Kasumi-1 (cell line): ENCODE data around the gene TPP2.

Source experiments
- DNase-seq, 2 experiments: peaks; one replicate each; lab custom pipeline; 2025; lab: John Stamatoyannopoulos, UW

Gene TPP2

DNA sequence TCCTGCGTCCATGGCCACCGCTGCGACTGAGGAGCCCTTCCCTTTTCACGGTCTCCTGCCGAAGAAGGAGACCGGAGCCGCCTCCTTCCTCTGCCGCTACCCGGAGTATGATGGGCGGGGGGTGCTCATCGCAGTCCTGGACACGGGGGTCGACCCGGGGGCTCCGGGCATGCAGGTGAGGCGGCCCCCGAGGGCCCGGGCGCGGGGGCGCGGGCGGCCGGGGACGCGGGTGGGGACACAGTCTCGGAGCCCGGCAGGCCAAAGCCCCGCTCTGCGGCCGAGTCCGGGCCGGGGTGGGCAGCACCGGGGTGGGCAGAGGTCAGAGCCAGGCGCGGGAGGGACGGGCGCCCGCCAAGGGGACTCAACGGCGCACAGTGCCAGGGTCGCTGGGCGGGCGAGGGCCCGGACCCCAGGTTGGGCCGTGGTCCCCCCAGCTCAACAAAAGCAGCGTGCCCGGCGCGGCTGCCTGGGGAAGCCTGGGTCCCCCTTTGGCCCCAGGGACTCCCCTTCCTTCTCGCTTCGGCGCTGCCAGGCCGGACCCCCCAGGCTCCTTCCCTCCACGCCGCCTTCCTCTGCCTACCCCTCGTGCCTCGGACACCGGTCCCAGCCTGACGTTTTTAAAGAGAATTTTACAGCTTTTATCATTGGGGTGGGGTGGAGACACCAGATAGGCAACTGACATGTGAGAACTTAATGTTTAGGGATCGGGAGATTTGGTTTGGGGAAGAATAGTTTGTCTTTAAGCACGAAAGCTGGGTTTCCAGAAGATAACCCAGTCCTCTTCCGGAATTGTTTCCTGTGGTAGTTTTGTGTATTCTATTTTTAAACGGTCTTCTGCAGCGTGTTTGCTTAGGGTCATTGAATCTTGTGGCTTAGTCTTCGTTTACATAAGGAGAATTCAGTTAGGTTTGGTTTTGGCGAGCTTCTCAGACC, 509 bp downstream of the TPP2 start:
- DNase-seq, result peak; percentile 72 to 73

DNA sequence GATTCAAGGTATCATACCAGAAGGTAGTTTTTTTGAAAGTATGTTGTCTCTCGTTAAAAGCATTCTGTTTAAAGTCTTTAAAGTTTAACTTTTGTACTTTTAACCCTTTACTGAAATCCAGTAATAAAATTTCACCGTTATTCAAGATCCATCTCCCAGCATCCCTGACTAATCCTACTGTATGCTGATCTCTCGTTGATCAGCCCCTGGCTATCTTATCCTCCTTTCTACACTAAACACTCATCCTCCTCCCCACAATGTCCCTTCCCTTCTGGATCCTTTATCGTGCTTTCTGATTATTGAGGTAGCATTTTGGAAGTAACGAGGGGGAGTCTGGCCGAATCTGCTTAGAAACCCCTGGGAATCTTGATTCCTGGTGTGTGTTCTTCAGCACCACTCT, 1.3 kb downstream of the TPP2 start:
- peak in 1 of 2 experiments; percentile 32 for DNase-seq

DNA sequence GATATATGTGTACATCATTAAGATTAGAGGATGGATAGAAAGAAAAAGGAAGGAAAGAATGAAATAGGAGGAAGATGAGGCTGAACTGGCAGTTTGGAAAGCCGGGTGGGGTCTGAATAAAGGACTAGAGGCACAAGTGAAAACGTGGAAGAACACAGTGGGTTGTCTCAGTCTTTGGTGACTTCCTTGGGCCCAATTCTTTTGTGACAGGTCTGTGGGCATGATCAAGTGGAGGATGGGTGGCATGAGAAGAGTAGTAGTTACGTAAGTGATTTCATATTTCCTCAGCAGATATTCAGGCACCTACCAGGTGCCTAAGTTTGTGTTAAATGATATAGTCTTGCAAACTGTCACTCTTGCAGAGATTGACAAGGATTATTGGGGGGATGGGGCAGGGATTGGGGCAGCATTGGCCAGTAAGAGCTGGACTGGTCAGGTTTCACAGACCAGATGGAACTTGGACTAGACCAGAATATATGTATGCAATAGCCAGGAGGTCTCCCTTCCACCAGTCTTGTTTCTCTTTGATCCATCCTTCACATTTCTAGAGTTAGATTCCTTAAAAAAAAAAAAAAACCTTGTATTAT, 2.7 kb downstream of the TPP2 start:
- DNase-seq, result no peak

DNA sequence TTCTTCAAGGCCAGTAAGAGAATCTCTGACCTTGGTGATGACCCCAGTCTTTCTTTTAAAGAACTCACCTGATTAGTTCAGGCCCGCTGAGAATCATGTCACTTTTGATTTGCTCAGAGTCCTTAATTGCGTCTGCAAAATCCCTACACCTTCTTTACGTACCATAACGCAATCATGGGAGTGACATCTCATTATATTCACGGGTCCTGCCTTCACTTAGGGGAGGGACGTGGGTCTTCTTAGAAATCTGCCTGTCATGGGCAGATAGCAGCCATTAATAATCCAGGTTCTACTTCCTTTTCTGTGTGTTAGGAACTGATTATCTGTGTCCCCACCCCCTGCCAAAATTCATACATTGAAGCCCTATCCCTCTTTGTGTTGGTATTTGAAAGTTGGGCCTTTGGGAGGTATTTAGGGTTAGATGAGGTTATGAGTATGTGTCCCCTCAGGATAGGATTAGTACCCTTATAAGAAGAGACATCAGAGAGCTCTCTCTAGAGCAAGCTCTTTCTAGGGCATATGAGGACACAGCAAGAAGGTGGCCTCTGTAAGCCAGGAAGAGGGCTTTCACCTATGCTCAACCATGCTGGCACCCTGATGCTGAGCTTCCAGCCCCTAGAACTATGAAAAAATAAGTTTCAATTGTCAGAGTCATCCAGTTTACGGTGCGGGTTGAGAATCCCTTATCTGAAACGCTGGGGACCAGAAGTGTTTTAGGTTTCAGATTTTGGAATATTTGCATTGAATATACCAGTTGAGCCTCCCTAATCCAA, 9.9 kb downstream of the TPP2 start:
- no peak for DNase-seq

DNA sequence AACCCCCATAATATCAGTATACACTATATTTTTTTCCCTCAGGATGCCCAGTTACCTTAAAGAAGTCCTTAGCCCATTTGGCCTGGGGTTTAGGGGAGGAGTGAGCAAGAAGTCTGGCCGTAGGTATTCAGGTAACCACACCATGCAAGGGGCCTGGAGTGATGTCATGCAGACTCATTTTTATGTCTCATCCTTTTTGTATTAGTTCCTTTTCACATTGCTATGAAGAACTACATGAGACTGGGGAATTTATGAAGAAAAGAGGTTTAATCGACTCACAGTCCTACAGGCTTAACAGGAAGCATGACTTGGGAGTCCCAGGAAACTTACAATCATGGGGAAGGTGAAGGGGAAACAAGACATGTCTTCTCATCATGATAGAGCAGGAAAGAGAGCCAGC, 12.2 kb downstream of the TPP2 start:
- DNase-seq, result no peak

DNA sequence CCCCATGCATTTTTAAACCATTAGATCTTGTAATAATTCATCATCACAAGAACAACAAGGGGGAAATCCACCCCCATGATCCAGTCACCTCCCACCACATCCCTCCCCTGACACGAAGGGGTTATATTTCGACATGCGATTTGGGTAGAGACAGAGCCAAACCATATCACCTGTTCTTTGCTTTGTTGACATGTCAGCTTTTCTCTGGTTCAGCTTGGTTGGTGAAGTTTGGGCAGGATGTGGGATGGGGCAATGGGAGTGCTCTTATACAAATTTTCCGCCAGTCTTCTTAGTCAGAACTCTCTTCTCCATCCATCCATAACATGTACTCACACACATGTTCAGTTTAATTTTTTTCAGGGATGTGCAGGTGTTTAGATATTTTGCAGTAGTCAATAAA, 12.9 kb downstream of the TPP2 start:
- DNase-seq, result no peak

DNA sequence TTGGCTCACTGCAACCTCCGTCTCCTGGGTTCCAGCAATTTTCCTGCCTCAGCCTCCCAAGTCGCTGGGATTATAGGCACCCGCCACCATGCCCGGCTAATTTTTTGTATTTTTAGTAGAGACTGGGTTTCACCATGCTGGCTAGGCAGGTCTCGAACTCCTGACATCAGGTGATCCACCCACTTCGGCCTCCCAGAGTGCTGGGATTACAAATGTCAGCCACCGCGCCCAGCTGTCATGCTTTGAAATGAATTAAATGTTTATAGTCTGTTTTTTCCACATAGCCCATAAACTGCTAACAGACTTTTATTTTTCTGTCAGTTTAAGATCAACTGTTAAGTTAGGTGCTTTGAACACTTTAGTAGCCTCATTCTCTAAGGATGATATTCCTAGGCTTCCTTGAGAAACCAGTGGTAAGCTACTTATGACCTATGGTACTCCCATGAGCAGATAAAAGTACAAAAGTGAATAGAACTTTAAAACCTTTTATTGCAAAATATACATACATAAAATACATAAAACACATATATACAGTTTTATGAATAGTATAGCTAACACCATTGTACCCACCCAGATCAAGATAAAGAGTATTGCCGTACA, 13.6 kb downstream of the TPP2 start:
- DNase-seq, result no peak

DNA sequence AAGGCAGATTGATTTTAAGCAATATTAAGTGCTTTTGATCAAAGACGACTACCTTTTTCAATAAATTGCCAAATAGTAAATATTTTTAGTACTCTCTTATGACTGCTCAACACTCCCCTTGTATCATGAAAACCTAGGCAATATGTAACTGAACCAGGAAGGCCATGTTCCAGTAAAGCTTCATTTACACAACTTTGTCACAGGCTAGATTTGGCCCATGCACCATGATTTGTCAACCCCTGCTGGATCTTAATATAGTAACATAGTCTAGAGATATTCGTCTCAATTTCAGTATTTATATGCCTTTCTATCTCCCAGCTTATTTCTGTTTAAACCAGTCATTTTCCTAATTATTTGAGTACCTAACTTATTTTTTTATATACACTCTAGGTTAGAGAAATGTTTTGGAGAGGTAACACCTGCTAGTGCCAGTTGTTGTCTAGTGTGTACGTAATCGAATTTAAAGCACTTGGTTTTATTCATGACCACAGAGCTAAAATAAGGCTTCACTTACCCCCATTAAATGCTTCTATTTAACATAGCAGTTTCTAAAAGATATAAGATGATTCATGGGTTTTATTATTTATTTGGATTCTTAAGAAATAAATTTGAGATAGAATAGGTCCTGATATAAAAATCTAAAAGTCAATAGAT, 21.0 kb downstream of the TPP2 start:
- no peak for DNase-seq

DNA sequence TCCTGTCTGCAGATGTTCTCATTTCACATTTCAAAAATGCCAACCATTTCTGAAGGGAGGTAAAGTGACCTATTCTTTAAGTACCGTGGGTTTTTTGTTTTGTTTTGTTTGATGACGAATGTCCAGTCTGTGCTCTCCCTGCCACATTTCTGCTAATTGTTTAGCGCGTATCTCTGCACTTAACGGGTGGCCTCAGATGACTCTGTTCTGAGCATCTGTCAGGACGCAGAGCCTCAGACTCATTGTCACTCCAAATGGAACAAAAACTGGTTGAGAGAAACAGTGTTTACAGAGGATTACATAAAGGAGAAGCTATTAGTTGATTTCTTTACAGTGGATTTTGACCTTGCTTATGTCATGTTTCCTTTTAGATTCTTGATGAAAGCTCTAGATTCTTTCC, 23.7 kb downstream of the TPP2 start:
- DNase-seq, result no peak

DNA sequence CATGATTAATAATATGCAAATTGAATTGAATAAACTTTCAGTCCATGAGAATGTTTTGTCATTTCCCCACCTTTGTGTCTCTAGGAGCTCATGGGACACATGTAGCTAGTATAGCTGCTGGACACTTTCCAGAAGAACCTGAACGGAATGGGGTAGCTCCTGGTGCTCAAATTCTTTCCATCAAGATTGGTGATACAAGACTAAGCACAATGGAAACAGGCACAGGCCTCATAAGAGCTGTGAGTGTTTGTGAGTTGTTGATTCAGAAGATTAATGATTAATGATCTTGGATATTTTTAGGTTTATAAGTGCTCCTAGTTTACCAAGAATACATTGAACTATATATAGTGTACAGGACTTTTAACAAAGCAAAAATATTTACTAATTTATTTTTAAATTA, 30.1 kb downstream of the TPP2 start:
- DNase-seq, result no peak

DNA sequence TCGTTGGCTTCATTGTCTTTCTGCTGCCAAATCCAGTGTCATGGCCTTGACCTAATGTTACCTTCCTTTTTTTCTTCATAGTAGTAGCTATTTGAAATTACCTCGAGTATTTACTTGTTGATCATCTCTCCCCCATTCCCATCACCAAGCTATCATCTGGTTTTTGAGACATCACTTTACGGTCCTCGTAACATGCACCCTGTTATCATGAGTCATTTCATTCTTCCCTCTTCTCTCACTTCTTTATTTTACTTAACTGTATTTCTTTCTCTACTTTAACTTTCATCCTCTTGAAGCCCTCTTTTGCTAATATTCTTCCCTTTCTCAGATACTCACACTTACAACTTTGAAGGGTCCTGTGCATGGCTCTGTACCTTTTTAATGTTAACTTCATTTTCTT, 31.8 kb downstream of the TPP2 start:
- DNase-seq, result no peak

DNA sequence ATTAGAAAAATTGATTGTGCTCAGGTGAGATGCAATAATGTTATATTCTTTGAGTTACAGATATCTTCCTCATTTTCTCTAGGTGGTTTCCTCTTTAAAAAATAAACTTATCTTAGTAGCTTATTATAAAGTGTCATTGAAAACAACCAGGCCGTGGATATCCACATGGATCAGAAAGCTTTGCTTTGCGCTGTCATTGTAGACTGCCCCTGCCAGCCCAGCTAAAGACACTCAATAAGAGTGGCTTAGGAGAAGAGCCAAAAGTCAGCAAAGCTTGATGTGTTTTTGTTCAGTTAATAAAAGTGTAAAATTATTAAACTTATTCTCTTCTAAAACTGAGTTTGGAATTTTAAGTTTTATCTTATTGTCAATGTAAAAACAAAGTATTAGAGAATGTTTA, 34.4 kb downstream of the TPP2 start:
- DNase-seq, result no peak

DNA sequence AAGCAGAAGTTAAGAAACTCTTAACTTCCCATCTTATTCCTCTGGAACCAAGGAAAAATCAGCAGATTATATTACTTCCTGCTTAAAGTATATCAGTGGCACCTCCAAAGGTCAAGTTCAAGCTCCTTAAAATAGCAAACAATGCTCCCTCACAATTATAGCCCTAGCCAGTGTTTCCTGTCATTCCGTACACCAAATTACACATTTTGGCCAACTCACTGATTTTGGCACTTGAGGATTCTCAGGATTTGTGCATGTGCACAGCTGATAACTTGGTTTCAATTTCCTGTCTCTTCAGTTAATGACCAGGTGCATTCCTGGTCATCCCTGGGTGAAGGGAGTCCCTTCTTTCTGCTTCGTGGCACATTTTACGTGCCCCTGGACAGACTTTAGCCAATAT, 42.0 kb downstream of the TPP2 start:
- DNase-seq, result no peak

DNA sequence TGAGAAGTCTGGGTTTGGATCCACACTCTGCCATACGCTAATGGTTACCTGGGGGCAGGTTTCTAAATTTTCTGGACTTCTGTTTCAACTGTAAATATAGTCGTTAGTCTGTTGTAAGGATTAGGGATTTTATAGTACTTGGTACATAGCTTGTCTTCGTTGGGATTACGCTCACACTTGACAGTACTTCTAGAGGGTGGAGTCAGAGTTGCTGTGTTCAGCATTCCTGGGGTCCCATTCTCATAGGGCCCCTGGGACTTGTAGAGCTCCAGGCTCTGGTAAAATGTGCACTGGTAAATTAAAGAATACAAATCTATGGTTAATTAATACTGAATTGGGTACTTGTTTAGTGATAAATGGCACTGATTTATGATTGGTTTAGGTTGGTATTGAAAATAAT, 45.2 kb downstream of the TPP2 start:
- no peak for DNase-seq

DNA sequence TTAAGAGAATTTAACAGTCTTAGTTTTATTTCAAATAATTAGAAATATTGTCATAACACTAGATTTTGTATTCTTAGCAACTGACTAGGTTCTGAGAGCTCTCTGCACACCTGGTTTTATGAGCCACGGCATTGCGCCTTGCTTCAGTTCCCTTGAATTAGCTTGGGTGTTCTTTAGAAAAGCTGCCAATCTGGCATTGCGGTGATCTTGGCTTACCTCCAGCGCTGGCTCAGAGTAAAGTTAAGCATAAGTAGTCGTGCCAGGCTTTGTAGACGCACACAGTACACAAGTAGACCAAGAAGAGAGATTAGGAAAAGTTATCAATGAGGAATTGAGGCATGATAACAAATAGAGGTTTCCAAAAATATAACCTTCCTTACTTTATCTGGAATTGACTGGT, 45.7 kb downstream of the TPP2 start:
- DNase-seq, result no peak

DNA sequence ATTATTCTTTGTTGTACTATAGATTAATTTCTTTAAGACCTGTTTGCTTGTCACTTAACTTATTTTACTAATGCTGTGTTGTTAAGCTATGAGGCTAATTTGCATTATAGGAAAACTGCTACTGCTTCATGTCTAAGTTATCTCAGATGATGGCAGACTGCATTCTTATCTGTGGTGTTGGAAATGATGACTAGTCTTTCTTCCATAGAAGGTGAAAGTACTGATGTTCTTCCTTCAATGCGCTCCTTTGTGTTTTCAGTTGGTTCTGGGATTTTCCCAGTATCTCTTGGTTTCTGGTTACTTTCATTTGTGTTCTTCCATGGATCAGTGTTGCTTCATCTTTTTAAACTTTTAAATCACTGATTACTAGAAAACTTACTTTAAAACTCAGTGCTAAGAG, 46.9 kb downstream of the TPP2 start:
- no peak for DNase-seq

DNA sequence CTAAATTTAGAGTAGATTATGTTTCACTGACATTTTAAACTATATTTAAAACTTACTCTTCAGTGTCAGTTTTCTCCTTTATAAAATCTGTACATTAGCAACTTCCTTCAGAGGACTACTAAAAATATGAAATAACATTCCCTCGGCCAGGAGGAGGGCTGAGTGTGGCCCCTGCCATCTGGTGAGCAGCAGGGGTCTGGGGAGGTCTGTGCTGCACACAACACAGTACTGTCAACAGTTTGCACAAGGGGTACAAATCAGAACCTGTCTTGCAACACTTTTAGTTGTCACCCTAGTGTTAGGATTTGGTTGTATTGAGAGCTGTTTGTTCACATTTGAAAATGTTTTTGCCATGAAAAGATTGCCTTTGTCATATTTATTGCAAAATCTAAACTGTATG, 48.9 kb downstream of the TPP2 start:
- DNase-seq, result no peak

DNA sequence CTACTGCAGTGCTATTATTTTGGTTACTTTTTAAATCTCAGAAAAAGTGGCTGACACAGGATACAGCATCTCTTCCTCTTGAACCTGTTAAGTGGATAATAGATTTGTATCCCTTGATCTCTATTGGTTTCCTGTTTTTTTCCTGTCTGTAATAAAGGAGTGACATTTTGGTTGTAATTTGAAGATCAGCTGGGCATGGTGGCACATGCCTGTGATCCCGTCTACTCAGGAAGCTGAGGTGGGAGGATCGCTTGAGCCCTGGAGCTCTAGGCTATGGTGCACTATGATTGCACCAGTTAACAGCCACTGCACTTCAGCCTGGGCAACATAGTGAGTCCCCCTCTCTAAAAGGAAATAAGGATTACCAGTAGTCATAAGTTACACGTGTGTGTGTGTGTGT, 51.3 kb downstream of the TPP2 start:
- no peak for DNase-seq

DNA sequence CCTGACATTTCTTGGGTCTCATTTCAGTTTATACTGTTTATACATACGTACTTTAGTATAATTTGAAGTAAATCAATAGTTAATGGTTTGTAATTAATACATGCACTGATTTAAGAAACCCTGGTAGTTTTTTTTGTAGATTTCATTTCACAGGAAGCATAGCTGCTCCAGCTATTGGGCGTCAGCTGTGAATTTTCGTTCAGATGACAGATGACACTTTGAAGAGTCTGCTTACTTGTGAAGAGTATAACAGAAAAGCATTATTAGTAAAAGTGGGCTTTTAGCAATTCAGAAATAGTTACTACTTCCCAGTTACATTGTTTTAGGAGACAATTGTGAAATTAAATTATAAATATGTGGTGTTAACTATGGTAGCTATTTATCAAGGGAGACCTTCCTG, 53.7 kb downstream of the TPP2 start:
- DNase-seq, result no peak

DNA sequence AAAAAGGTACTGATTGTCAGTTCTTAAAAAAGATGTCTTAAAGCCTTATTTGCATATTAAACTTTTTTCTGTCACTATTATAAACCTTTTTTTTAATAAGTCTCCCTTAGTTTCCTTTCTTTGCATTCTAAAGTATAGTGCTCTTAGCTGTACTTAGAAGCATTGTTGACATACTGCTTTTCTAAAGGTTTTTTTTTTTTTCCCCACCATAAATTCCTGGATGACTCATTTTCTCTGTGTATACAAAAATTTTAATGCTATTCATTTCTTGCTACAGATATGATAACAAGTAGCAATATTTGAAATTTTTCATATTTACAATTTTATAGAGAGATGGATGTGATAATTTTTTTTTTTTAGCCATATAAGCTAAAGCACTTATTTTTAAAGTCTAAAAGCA, 54.6 kb downstream of the TPP2 start:
- DNase-seq, result no peak

DNA sequence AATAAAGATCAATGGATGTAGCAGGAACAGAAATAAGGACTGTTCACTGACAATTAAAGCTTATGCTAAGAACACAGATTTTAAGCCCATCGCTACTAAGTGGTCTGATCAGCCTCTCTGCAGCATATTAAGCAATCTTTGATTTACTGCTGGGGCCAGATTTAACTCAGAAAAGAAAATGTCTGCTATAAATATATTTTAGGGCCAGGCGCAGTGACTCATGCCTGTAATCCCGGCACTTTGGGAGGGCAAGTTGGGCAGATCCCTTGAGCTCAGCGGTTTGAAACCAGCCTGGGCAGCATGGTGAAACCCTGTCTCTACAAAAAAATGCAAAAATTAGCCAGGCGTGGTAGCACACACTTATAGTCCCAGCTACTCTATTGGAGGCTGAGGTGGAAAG, 55.1 kb downstream of the TPP2 start:
- DNase-seq, result no peak

DNA sequence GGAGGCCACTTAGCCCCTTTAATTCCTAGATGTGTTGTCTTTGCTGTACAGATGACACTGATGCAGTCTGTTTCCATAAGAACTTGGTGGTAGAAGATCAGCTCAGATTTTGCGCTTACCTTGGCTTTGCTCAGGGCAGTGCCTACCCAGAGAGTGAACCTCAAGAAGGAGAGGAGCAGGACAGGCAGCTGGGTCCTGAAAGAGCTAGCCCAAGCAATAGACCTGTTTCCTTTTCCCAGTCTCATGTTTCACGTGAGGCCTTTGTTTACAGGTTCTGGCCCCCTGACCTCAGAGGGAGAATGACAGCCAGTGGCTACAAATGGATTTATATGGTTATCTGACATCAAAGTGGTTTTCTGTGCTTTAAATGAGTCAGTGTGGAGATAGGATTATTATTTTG, 58.0 kb downstream of the TPP2 start:
- no peak for DNase-seq
